CD4-positive, alpha-beta T cell treated with Interleukin-4 for 4 hours (primary cell): ENCODE measurements around the gene TAS2R16.

Experiments used
- DNase-seq: peaks from one replicate; pipeline ENCODE4 v3.0.0-alpha.2; 2020

The TAS2R16 gene, protein sequence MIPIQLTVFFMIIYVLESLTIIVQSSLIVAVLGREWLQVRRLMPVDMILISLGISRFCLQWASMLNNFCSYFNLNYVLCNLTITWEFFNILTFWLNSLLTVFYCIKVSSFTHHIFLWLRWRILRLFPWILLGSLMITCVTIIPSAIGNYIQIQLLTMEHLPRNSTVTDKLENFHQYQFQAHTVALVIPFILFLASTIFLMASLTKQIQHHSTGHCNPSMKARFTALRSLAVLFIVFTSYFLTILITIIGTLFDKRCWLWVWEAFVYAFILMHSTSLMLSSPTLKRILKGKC

DNA sequence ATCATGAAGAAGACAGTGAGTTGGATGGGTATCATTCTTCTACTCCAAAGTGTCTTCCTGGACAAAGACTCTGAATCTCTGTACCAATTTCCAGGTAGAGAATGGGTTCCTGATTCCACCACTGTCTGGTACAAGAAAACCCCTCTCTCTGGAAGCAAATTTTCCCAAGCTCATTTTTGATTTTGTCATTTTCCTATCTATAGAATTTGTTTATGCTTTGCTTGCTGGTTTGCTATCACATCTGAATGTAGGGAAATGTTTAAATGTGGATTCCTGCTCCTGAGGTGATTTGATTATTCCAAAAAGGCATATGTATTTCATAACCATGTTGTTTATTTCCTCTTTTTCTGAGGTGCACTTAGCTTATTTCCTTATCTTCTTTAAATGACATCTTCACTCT lies at the start of gene TAS2R16:
TAS2R16 (minus strand) TSS at position 101 of the 400 bp plus-strand sequence; CDS start at position 35, 66 bp downstream.
- DNase-seq, result no peak

DNA sequence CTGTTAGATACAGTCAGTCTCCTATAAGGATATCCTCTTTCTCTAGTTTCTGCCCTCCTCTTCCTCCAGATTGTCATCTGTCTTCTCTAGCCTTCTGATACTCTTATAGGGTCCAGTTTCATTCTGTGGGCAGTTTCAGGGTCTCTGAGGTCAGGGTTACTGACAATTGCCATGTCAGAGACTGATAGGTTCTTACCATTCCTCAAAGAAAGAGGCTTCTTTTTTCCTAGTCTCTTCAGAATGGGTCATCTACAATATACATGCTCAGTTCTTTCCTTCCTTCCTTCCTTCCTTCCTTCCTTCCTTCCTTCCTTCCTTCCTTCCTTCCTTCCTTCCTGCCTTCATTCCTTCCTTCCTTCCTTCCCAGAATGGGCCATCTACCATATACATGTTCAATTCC lies 48.1 kb upstream of the TAS2R16 start:
- no peak for DNase-seq

DNA sequence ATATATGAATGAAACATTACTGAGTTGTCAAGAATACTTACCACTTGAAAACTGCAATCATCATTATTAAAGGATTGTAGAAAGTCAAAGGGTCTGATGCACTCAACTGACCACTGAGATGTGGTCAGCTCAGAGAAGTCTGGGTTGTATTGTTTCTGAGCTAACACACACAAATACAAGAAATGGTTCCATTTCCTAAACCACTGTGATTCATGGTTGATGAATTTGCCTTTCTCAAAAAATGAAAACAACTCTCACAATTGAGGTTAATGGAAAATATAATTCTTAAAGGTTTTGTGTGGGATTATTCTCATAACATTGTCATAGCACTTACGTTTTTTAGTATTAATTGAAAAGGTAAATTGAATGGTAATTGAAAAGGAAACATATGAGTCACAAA lies 45.6 kb upstream of the TAS2R16 start:
- no peak for DNase-seq

GRCh38 chr7:123039269-123039668 lies 43.8 kb upstream of the TAS2R16 start:
- no peak for DNase-seq

- no peak for DNase-seq
Observed at GRCh38 chr7:123034106-123034505, 38.6 kb upstream of the TAS2R16 start.

- no peak for DNase-seq
Observed at GRCh38 chr7:123030631-123031030, 35.1 kb upstream of the TAS2R16 start.

GRCh38 chr7:123028339-123028738 lies 32.8 kb upstream of the TAS2R16 start:
- DNase-seq, result no peak

DNA sequence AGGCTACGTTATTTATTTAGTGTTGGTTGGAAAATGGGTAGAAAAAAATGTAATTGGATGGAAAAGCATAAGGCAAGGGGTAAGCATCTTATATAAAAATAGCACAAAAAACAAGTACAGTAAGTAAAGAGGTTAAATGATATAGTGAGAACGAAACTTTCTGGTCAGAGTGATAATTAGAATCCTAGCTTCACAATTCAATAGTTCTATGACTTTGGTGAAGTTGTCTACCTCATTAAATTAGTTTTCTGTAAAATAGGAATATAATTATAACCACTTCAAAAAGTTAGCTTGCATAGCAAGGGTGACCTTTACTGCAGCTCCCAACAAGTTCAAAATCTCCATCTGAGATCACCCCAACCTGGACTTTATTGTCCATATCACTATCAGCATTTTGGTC lies 30.8 kb upstream of the TAS2R16 start:
- DNase-seq, result no peak

- DNase-seq, result no peak
Observed at GRCh38 chr7:123024989-123025758, 29.7 kb upstream of the TAS2R16 start.

DNA sequence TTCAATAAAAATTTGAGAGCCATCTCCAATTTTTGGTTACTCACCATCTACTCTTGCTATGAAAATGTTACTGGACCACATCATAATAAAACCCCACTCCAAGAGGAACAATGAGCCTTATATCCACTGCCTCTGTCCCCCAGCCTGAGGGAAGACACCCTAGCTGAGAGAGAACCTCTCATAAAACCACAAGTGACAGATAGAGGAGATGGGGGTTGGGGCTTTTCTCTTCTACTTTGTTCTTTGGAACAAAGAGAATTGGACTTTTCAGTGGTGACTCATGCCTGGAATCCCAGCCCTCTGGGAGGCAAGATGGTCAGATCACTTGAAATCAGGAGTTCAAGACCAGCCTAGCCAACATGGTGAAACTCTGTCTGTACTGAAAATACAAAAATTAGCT lies 27.6 kb upstream of the TAS2R16 start:
- no peak for DNase-seq

GRCh38 chr7:123022576-123022975 lies 27.1 kb upstream of the TAS2R16 start:
- no peak for DNase-seq

GRCh38 chr7:123012435-123012834 lies 16.9 kb upstream of the TAS2R16 start:
- no peak for DNase-seq

GRCh38 chr7:123011766-123012369 lies 16.4 kb upstream of the TAS2R16 start:
- DNase-seq, result no peak

DNA sequence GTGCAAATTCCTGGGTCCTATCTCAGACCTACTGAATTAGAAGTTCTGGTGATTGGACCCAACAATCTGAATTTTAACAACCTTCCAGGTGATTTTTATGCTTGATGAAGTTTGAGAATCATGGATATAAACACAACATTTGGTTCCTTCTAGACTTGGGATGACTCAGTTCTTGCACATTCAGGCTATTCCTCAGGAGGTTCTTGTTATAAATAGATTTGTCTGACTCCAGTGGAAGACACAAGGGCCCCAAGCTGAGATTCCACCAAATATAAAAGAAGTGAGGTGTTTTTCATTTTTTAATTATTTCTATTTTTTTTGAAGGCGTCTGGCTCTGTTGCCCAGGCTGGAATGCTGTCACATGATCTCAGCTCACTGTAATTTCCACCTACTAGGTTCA lies 9.4 kb upstream of the TAS2R16 start:
- no peak for DNase-seq

- no peak for DNase-seq
Observed at GRCh38 chr7:123003539-123004126, 8.1 kb upstream of the TAS2R16 start.

DNA sequence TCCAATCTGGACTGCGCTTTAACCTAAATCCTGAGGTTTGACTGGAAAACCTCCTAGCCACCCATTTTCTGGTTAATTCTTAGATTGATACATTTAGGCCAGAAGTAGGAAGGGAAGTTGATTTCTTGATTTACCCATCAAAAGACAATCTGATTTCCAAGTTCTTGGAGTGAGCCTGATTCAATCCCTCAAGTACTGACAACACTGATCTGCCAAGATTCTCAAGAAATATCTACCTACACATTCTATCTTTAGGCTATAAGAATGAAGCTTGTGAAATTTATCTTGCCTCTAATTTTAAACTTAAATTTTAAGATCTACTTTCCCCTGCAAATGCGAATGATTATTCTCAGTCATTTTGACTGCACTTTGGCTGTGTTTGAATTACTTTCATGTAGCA lies 5.9 kb downstream of the TAS2R16 start:
- no peak for DNase-seq

DNA sequence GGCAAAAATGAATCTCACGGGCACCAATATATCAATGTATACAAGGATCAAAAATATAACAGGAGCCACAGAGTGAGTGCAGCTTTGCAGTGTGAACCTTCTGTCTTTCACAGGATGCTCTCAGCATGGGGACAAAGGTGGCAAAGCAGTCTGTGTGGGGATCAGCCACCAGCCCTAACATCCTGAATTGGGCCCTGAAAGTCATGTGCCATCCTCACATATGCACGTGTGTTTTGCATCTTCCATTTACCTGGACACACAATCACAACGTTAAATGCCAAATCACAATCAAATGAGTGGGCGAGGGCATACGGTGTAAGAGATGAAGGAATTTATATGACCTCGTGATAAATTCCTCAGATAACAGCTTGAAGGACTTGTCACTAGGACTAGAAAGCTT lies 6.5 kb downstream of the TAS2R16 start:
- DNase-seq, result no peak

DNA sequence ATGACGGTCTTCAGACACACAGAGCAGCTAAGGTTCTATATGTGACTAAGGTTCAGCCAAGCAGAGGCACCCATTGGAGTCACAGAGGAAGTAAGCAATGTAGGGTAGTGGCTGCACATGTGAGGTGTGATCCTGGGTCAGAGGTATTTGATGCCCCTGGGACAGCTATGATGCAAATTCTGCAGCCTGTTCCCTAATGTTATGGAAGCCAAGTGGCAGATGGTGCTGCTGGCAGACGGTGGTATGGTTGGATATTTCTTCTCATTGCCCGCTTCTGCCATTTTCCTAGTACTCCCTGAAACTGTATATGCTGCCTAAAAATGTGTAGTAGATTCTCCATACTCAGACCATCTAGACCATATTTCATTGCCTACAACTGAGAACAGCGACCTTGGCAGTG lies 7.2 kb downstream of the TAS2R16 start:
- no peak for DNase-seq

DNA sequence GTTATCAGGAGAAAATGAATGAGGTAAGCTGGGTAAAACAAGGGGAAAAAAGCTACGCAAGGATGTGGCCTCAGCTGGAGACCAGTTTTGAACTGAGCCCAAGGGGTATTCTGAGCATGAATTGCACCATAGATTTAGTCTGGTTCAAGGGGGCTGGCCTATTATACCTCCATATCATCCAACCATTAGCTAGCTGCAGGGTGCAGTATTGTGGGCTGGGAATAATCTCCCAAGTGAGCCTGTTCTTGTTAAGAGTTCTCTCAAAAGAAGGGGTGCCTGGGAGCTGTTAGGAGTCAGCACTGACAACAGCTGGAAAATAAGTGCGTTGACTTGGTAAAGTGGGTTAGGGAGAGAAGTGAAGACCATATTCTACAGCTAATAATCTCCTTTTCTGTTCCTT lies 8.0 kb downstream of the TAS2R16 start:
- DNase-seq, result no peak

DNA sequence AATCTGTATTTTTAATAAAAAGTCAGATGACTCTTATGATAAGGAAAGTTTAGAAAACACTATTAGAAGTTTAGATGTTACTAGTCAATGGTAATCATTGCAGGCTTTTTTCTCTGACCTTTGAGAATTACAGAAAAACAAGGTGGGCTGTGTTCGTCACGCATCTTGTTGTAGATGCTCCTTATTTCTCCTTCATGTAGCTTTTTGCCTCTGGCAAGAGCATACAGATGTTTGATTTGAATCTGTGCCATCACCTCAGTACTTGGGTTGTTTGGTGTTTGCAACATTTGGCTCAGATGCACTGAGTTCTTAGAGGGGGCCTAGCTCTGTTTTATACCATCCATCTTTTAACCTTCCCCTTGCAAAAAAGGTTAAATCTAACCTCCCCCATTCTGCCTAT lies 11.5 kb downstream of the TAS2R16 start:
- DNase-seq, result no peak

GRCh38 chr7:122983261-122983660 lies 12.2 kb downstream of the TAS2R16 start:
- no peak for DNase-seq

- DNase-seq, result no peak
Observed at GRCh38 chr7:122975341-122975740, 20.2 kb downstream of the TAS2R16 start.

- no peak for DNase-seq
Observed at GRCh38 chr7:122974229-122974628, 21.3 kb downstream of the TAS2R16 start.

DNA sequence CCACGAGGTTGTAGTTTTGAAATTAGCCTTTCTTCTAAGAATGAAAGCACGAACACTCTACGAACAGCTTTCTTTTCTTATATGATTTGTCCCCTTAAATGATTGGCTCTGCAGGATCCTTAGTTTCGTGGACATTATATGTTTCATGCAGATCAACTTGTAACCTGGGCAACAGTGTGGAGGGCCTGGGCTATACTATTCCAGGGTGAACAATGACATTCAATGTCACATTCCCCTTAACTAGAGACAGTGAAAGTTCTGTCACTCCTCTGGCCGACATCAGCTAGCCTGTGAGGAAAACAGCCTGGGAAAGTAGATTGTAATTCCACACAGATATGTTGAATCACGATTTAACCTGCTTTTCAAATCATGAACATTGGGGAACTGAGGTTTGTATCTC lies 23.4 kb downstream of the TAS2R16 start:
- no peak for DNase-seq
